ENCODE data around the gene CYP2W1. TPM values are rescaled to one million over a fixed set of nuclear protein-coding genes. Genes with fewer than 3 reads are reported as not detected.

Gene CYP2W1
- total RNA-seq, 1 experiment from 2014 or later, result not detected

GRCh38 chr7:986766-987751 lies 4.1 kb downstream of the CYP2W1 start:
- H3K27ac ChIP-seq (ENCODE audit: low read depth, low read length), result no peak overlapping the region; the same call in 1 of the 2 replicates
- no peak overlapping the region for H2AFZ ChIP-seq (ENCODE audit: low read depth, low read length, poor library complexity, severe bottlenecking)
- no peak overlapping the region for H3K4me3 ChIP-seq (replicated peaks in 1 of 2; ENCODE audit: low read depth in 1 of 2, low read length in 2 of 2)
- H4K20me1 ChIP-seq (ENCODE audit: insufficient read depth), result no peaks in the 10 kb centered on the region
- no peaks in the 10 kb centered on the region for H3K79me2 ChIP-seq (ENCODE audit: insufficient read depth, low read length)
- ChIA-PET CTCF (no interaction called here), RAD21 (ENCODE audit: low non-redundant PET in 1 of 2, low total read pairs in 2 of 2, uncharacterized antibody in 2 of 2, unreplicated experiment in 2 of 2) (no interaction called here), POLR2A (no interaction called here)
- no peaks in the 10 kb centered on the region for H3K9me3 ChIP-seq (ENCODE audit: control insufficient read depth in 1 of 2, insufficient read depth in 1 of 2, low read depth in 1 of 2, low read length in 2 of 2)
- H3K4me1 ChIP-seq (ENCODE audit: control insufficient read depth in 1 of 2, insufficient read depth in 2 of 2, low read length in 2 of 2), result peaks cover 2 to 15% of the 10 kb centered on the region in 2 experiments; a peak in 1 of 4 replicates
- H3K27me3 ChIP-seq (ENCODE audit: insufficient read depth, low read length), result no peaks in the 10 kb centered on the region
- ATAC-seq (no peak), DNase-seq (ENCODE audit: low read depth, low spot score) (no peak)
- no TSS peak for BruUV-seq (replicated peaks)
- no peaks in the 10 kb centered on the region for H3K36me3 ChIP-seq (ENCODE audit: control insufficient read depth in 1 of 2, insufficient read depth in 2 of 2, low read length in 2 of 2)
- TF ChIP-seq CBX3 (IDR thresholded peaks at IDR 0.05; ENCODE audit: low read depth) (no peak), SRF (IDR thresholded peaks at IDR 0.05; ENCODE audit: low read depth) (no peak), SIN3A (IDR thresholded peaks at IDR 0.05; ENCODE audit: low read depth) (no peak), ZNF274 (IDR thresholded peaks at IDR 0.05; ENCODE audit: low read depth, low read length) (no peak), SP1 (IDR thresholded peaks at IDR 0.05; ENCODE audit: low read depth) (no peak), MAX (IDR thresholded peaks at IDR 0.05) (no peak), POLR2AphosphoS5 (IDR thresholded peaks at IDR 0.05; ENCODE audit: low read depth, low read length) (no peak), EGR1 (IDR thresholded peaks at IDR 0.05; ENCODE audit: low read depth) (no peak), REST (IDR thresholded peaks at IDR 0.05; ENCODE audit: low read depth) (no peak), EZH2 (IDR thresholded peaks at IDR 0.05) (no peak), JUND (IDR thresholded peaks at IDR 0.05) (no peak), ELF1 (IDR thresholded peaks at IDR 0.05; ENCODE audit: borderline replicate concordance, low read depth) (no peak), CEBPB (IDR thresholded peaks at IDR 0.05; ENCODE audit: low read depth) (no peak), FOSL1 (IDR thresholded peaks at IDR 0.05; ENCODE audit: low read depth) (no peak), ATF3 (IDR thresholded peaks at IDR 0.05) (no peak), RAD21 (IDR thresholded peaks at IDR 0.05; ENCODE audit: low read depth) (no peak)
- intact Hi-C loops (cut with micrococcal nuclease), result no loop called here
- no peak overlapping the region for H3K4me2 ChIP-seq (ENCODE audit: low read length)
- H3K9ac ChIP-seq (ENCODE audit: low read length), result no peak overlapping the region
- H3K9me2 ChIP-seq (ENCODE audit: insufficient read depth), result no peaks in the 10 kb centered on the region
